ENCODE measurements around the gene EXOC4.

DNA sequence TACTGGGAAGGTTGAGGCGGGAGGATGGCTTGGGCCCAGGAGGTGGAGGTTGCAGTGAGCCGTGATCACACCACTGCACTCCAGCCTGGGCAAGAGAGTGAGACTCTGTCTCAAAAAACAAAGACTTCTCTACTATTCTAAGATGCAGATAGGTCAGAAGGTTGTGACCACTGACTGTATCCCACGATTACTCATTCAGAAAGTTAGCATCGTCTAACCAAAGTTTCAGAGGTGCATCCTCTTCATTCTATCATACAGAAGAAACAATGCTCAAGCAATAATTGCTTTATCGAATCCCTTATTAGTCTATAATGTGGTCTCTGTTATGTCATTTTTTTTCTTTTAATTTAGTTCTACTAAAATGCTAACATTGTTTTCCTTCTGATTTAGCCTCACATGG is 525.6 kb downstream of the EXOC4 start:
- TF ChIP-seq CTCF (IDR thresholded peaks at IDR 0.05) (no peak), POLR2AphosphoS5 (IDR thresholded peaks at IDR 0.05) (no peak)
